Urothelium cell line (cell line): ENCODE results near the gene NAV1.
"Not testable (repeated sequence)": the region's sequence is repeated elsewhere in the genome, so short reads cannot be mapped to it uniquely, and the experiment has no call there.

ENCODE experiments used
- DNase-seq: peaks from one replicate; pipeline ENCODE4 v3.0.0; 2011; ENCODE audit warnings: low spot score, mixed read lengths
- FAIRE-seq: peaks from 2 replicates; lab custom pipeline; 2011; peaks lifted over from hg19 to GRCh38; lab: Jason Lieb, UNC

NAV1 gene

GRCh38 chr1:201504179-201504631 is 34.7 kb upstream of the NAV1 start:
- DNase-seq (no peak), FAIRE-seq (no peak)

- FAIRE-seq (no peak), DNase-seq (no peak)
Observed at GRCh38 chr1:201504799-201505502, 34.0 kb upstream of the NAV1 start.

GRCh38 chr1:201505503-201505890 is 33.4 kb upstream of the NAV1 start:
- FAIRE-seq (no peak), DNase-seq (peak; percentile 36)

GRCh38 chr1:201506092-201506491 is 32.8 kb upstream of the NAV1 start:
- FAIRE-seq (no peak), DNase-seq (no peak)

GRCh38 chr1:201506557-201507359 is 32.2 kb upstream of the NAV1 start, which contains the start of gene CSRP1:
TSS of gene CSRP1 (minus strand) at chr1:201507123. CDS start at chr1:201496303, 10,820 bp downstream.
- DNase-seq, result peak; percentile 94
- FAIRE-seq, result no peak

- FAIRE-seq, result no peak
- no peak for DNase-seq
Observed at GRCh38 chr1:201507360-201507675, 31.6 kb upstream of the NAV1 start.

GRCh38 chr1:201508809-201509208 is 30.1 kb upstream of the NAV1 start:
- FAIRE-seq, result no peak
- DNase-seq, result no peak

GRCh38 chr1:201509601-201510374 is 29.1 kb upstream of the NAV1 start:
- no peak for DNase-seq
- FAIRE-seq, result no peak

- no peak for DNase-seq
- FAIRE-seq, result no peak
Observed at GRCh38 chr1:201510734-201511133, 28.2 kb upstream of the NAV1 start.

GRCh38 chr1:201511396-201511940 is 27.5 kb upstream of the NAV1 start:
- FAIRE-seq, result no peak

GRCh38 chr1:201511941-201512539 is 26.9 kb upstream of the NAV1 start:
- DNase-seq, result no peak
- FAIRE-seq, result no peak

More at GRCh38 chr1:201511396-201511940, 27.5 kb upstream of the NAV1 start:
- no peak for DNase-seq

GRCh38 chr1:201513498-201514243 is 25.3 kb upstream of the NAV1 start:
- FAIRE-seq (no peak), DNase-seq (no peak)

- FAIRE-seq (no peak), DNase-seq (no peak)
Observed at GRCh38 chr1:201514466-201514865, 24.5 kb upstream of the NAV1 start.

GRCh38 chr1:201515062-201515750 is 23.7 kb upstream of the NAV1 start:
- DNase-seq (no peak), FAIRE-seq (no peak)

- DNase-seq, result no peak
- FAIRE-seq, result no peak
Observed at GRCh38 chr1:201515895-201516294, 23.0 kb upstream of the NAV1 start.

- DNase-seq (no peak), FAIRE-seq (no peak)
Observed at GRCh38 chr1:201516511-201517127, 22.3 kb upstream of the NAV1 start.

- FAIRE-seq (no peak), DNase-seq (no peak)
Observed at GRCh38 chr1:201517631-201518030, 21.3 kb upstream of the NAV1 start.

- DNase-seq (no peak), FAIRE-seq (no peak)
Observed at GRCh38 chr1:201518071-201518470, 20.9 kb upstream of the NAV1 start.

GRCh38 chr1:201520046-201520575 is 18.8 kb upstream of the NAV1 start:
- FAIRE-seq, result not testable (repeated sequence)

More at GRCh38 chr1:201520046-201520575, 18.8 kb upstream of the NAV1 start:
- not testable (repeated sequence) for DNase-seq
